K562 (cell line): ENCODE results near the gene VPS13C. TPM values are rescaled to one million over a fixed set of nuclear protein-coding genes. Genes with fewer than 3 reads are reported as not detected.

ENCODE experiments used
- ATAC-seq: fragments of 200-7000 bp; cut with Tn5 transposase; 3 replicates; pipeline ENCODE4 v1.9.1; 2020; ENCODE audit warnings: moderate library complexity
- BruUV-seq: library from RNA; stranded (reverse); fragments of 400-500 nt; replicated peaks from 2 replicates; lab custom pipeline; 2021; lab: Mats Ljungman, UMichigan
- CTCF ChIA-PET: fragments of 300-600 bp; formaldehyde crosslinking; extraction: SDS; loops from one replicate; lab custom pipeline; 2021; ENCODE audit warnings: low intra/inter-chr PET ratio; lab: Yijun Ruan, JAX
- POLR2A ChIA-PET: fragments of 300-600, 350-650 bp; sonication (Branson Sonifier 250); formaldehyde crosslinking; extraction: SDS; loops from one replicate; lab custom pipeline; 2021; ENCODE audit warnings: antibody characterized with exemption, inconsistent platforms; lab: Yijun Ruan, JAX
- DNase-seq, 4 experiments: peaks; one replicate each; pipeline versions ENCODE4 v3.0.0 to v3.0.0-alpha.2; 2011 to 2018; ENCODE audit warnings: low spot score in 3 of 4, mixed read lengths in 3 of 4; ENCODE audit errors: extremely low read depth in 1 of 4
- FAIRE-seq: peaks from 2 replicates; lab custom pipeline; 2011; peaks lifted over from hg19 to GRCh38; lab: Jason Lieb, UNC
- H2AFZ ChIP-seq: 2 replicates; pipeline ENCODE4 v1.6.0; 2011; ENCODE audit warnings: low read depth, low read length, control low read depth, inconsistent platforms
- H3K27ac ChIP-seq: fragments of 200-600 bp; 3 replicates; pipeline ENCODE4 v1.8.0; 2011; ENCODE audit warnings: low read depth, mild to moderate bottlenecking, control low read depth, inconsistent platforms, low read length, moderate library complexity, mixed read lengths; ENCODE audit errors: extremely low read depth
- H3K27me3 ChIP-seq, 2 experiments: fragments of 300-600 bp in 1 of 2; 2 replicates in 1 of 2; 3 replicates in 1 of 2; pipeline versions ENCODE4 v1.6.0 to v1.8.0; 2011; ENCODE audit warnings: inconsistent platforms in 2 of 2, low read length in 2 of 2, mild to moderate bottlenecking in 1 of 2, mixed read lengths in 1 of 2, moderate library complexity in 1 of 2; ENCODE audit not compliant: control insufficient read depth in 2 of 2, insufficient read depth in 2 of 2
- H3K36me3 ChIP-seq: fragments of 300-600 bp; 3 replicates; pipeline ENCODE4 v1.8.0; 2011; ENCODE audit warnings: mild to moderate bottlenecking, low read length, inconsistent platforms; ENCODE audit not compliant: control insufficient read depth, insufficient read depth
- H3K4me1 ChIP-seq, 2 experiments: fragments of 200-600 bp in 1 of 2; replicated peaks in 1 of 2; 2 replicates in 1 of 2; 3 replicates in 1 of 2; pipeline versions ENCODE4 v1.5.1 to v1.8.0; 2011; ENCODE audit warnings: inconsistent platforms in 2 of 2, low read length in 2 of 2, mild to moderate bottlenecking in 1 of 2, mixed read lengths in 1 of 2, moderate library complexity in 1 of 2; ENCODE audit not compliant: control insufficient read depth in 2 of 2, insufficient read depth in 2 of 2
- H3K4me2 ChIP-seq: 2 replicates; pipeline ENCODE4 v1.6.1; 2011; ENCODE audit warnings: low read length, control low read depth, inconsistent platforms, mixed read lengths; ENCODE audit not compliant: insufficient read depth
- H3K4me3 ChIP-seq: fragments of 200-600 bp; sonication (generic), shearing (Covaris generic); 2 replicates; pipeline ENCODE4 v1.5.1; 2016; ENCODE audit warnings: control low read depth, inconsistent platforms
- H3K79me2 ChIP-seq: fragments of 200-600 bp; 3 replicates; pipeline ENCODE4 v1.8.0; 2011; ENCODE audit warnings: low read length, inconsistent platforms; ENCODE audit not compliant: control insufficient read depth, insufficient read depth
- H3K9ac ChIP-seq, 2 experiments: 2 replicates each; pipeline versions ENCODE4 v1.6.0 to v1.6.1; 2011; ENCODE audit warnings: low read depth in 2 of 2, low read length in 2 of 2, control low read depth in 1 of 2, inconsistent platforms in 1 of 2, mild to moderate bottlenecking in 1 of 2, mixed read lengths in 1 of 2; ENCODE audit not compliant: insufficient read depth in 1 of 2
- H3K9me1 ChIP-seq: one replicate; pipeline ENCODE4 v1.6.0; 2011; ENCODE audit warnings: inconsistent platforms, mild to moderate bottlenecking, low read length, moderate library complexity; ENCODE audit not compliant: control insufficient read depth, insufficient read depth
- H3K9me3 ChIP-seq: replicated peaks from 2 replicates; pipeline ENCODE4 v1.5.1; 2011; ENCODE audit warnings: low read depth, low read length, inconsistent platforms; ENCODE audit not compliant: control insufficient read depth, insufficient read depth
- H4K20me1 ChIP-seq: replicated peaks from 2 replicates; pipeline ENCODE4 v1.6.1; 2011; ENCODE audit warnings: low read length, inconsistent platforms, mixed read lengths; ENCODE audit not compliant: control insufficient read depth, insufficient read depth
- ADNP ChIP-seq: fragments of 200-800 bp; sonication (Bioruptor generic); IDR thresholded peaks from 2 replicates; pipeline ENCODE4 v1.6.1; 2016; ENCODE audit warnings: missing genetic modification characterization, missing compliant biosample characterization
- ARID1B ChIP-seq: fragments of 450-650 bp; IDR thresholded peaks from 2 replicates; pipeline ENCODE4 v1.6.1; 2016; ENCODE audit warnings: antibody characterized with exemption, mild to moderate bottlenecking, inconsistent platforms
- BRF2 ChIP-seq: IDR thresholded peaks from 3 replicates; pipeline ENCODE4 v1.6.1; 2011; ENCODE audit warnings: borderline replicate concordance, mild to moderate bottlenecking; ENCODE audit not compliant: insufficient read length, insufficient read depth
- CEBPB ChIP-seq: fragments of 450-650 bp; IDR thresholded peaks from 2 replicates; pipeline ENCODE4 v1.6.1; 2016; ENCODE audit warnings: missing genetic modification characterization, missing compliant biosample characterization
- CGGBP1 ChIP-seq: fragments of 250-450 bp; sonication (Bioruptor Pico); IDR thresholded peaks from 2 replicates; pipeline ENCODE4 v1.9.0; 2021; ENCODE audit warnings: mild to moderate bottlenecking
- CHAMP1 ChIP-seq: fragments of 450-650 bp; IDR thresholded peaks from 2 replicates; pipeline ENCODE4 v1.6.1; 2016; ENCODE audit warnings: mild to moderate bottlenecking
- CSDE1 ChIP-seq, 2 experiments: fragments of 450-650 bp; IDR thresholded peaks; 2 replicates each; pipeline ENCODE4 v1.6.1; 2016; ENCODE audit warnings: mild to moderate bottlenecking in 1 of 2
- MTF1 ChIP-seq: fragments of 250-450 bp; sonication (Bioruptor Pico); IDR thresholded peaks from 2 replicates; pipeline ENCODE4 v1.9.0; 2021; ENCODE audit warnings: moderate library complexity, mild to moderate bottlenecking, inconsistent platforms, borderline replicate concordance
- NR2C2 ChIP-seq, 2 experiments: fragments of 200-800 bp in 1 of 2; sonication (Bioruptor generic) in 1 of 2; sonication (generic) in 1 of 2; formaldehyde crosslinking in 1 of 2; IDR thresholded peaks; 2 replicates each; pipeline versions ENCODE4 v1.6.1 to v1.8.0; 2016 to 2022; ENCODE audit warnings: mild to moderate bottlenecking in 1 of 2, missing compliant biosample characterization in 1 of 2, missing genetic modification characterization in 1 of 2, missing genetic modification reagents in 1 of 2
- SMARCE1 ChIP-seq: fragments of 450-650 bp; IDR thresholded peaks from 2 replicates; pipeline ENCODE4 v1.7.1; 2016; ENCODE audit warnings: mild to moderate bottlenecking
- TCF7L2 ChIP-seq: fragments of 150-350 bp; IDR thresholded peaks from 2 replicates; pipeline ENCODE4 v1.6.1; 2016; ENCODE audit warnings: low read depth, mild to moderate bottlenecking, low read length, moderate library complexity
- ZNF212 ChIP-seq: fragments of 450-650 bp; formaldehyde crosslinking; IDR thresholded peaks from 2 replicates; pipeline ENCODE4 v1.4.0; 2020; ENCODE audit warnings: mild to moderate bottlenecking
- ZNF764 ChIP-seq: fragments of 250-450 bp; sonication (Bioruptor Pico); IDR thresholded peaks from 2 replicates; pipeline ENCODE4 v1.4.0; 2020; ENCODE audit warnings: low read depth, mild to moderate bottlenecking, moderate library complexity
- WGBS: fragments of 100-300 bp; shearing (Covaris generic); methylation state at CpG from one replicate; pipeline ENCODE4 v1.1.6; 2016; ENCODE audit warnings: low coverage, mixed read lengths; ENCODE audit not compliant: insufficient coverage; ENCODE audit errors: missing lambda C conversion rate; 5-methylcytosine and 5-hydroxymethylcytosine counted together
- in situ Hi-C: fragments of 300-500 bp; cut with MboI; formaldehyde crosslinking; loops from 4 replicates; pipeline ENCODE4 v1.15.0; 2018; ENCODE audit warnings: inconsistent platforms, mixed read lengths
- intact Hi-C: fragments of 100-400 bp; cut with micrococcal nuclease; formaldehyde crosslinking; loops from 2 replicates; pipeline ENCODE4 v1.14.2; 2022
- polyA plus RNA-seq, 8 experiments: library from polyadenylated mRNA; depleted of rRNA in 4 of 8; stranded (reverse) in 5 of 8; unstranded in 3 of 8; fragments of >200 nt; fragmentation: Nextera tagmentation in 2 of 8; fragmentation: Illumina TruSeq in 1 of 8; extraction: Ambion mirVana in 2 of 8; extraction: Trizol in 1 of 8; gene quantifications; 2 replicates each; pipeline versions ENCODE4 v1.2.1 to v1.2.3, GENCODE V29; 2011 to 2014; ENCODE audit warnings: inconsistent platforms in 1 of 8, missing spikeins in 1 of 8
- total RNA-seq, 7 experiments: library from RNA; depleted of rRNA in 6 of 7; stranded (reverse); fragments of >200 nt in 6 of 7; fragmentation: Illumina TruSeq in 2 of 7; extraction: Trizol in 2 of 7; gene quantifications; 2 replicates each; pipeline versions ENCODE4 v1.2.1 to v1.2.3, GENCODE V29; 2011 to 2021; ENCODE audit warnings: low replicate concordance in 1 of 7

The VPS13C gene
- total and polyA plus RNA-seq, 9 of the 15 experiments (the other 6 are each of a cell fraction or from before 2014, with no cell fraction given): 5.2 to 32.3 (median 15.7) TPM

- DNase-seq: no peak
- Histone ChIP-seq H3K9me1 (no peaks in the 10 kb centered on the region), H3K4me3 (no peak overlapping the region), H3K36me3 (no peaks in the 10 kb centered on the region), H3K27ac (no peak overlapping the region)
- no peak for ATAC-seq
- no TSS peak for BruUV-seq
- WGBS: 1% methylated on average over 7 of the region's 7 CpGs
- no peak for TF ChIP-seq SMARCE1
- TF ChIP-seq CEBPB (tag): no peak
- TF ChIP-seq NR2C2 (CRISPR knock-in tag; IDR thresholded peaks at IDR 0.05): no peak
- no peak for TF ChIP-seq NR2C2 (tag; IDR thresholded peaks at IDR 0.05)
- no peak for TF ChIP-seq ZNF212 (CRISPR knock-in tag)
- no peak for TF ChIP-seq CHAMP1
- TF ChIP-seq BRF2: no peak
- TF ChIP-seq CGGBP1 (CRISPR knock-in tag): no peak
- no peak for TF ChIP-seq CSDE1 (IDR thresholded peaks at IDR 0.05)
- no peak for TF ChIP-seq ARID1B
- TF ChIP-seq ADNP (tag): no peak
- TF ChIP-seq MTF1: no peak
- no peak for TF ChIP-seq TCF7L2
- no peak for TF ChIP-seq ZNF764
- TF ChIP-seq, all 486 proteins: peak for 0
- in situ Hi-C loops: no loop called here
- ChIA-PET POLR2A (interaction anchor here (0.6 to 0.7 kb wide), 2 partner anchors 150 to 367 kb away, joined by 4 read pairs; no protein-coding TSS in a partner anchor), CTCF (no interaction called here)
- Histone ChIP-seq H2AFZ (no peak overlapping the region), H4K20me1 (no peaks in the 10 kb centered on the region; the same call in 1 of the 2 replicates), H3K79me2 (no peaks in the 10 kb centered on the region), H3K4me2 (no peak overlapping the region), H3K9ac (no peak overlapping the region; a peak in 1 of 4 replicates), H3K9me3 (no peaks in the 10 kb centered on the region), H3K27me3 (peaks cover 8 to 47% of the 10 kb centered on the region in 2 experiments; a peak in 4 of 5 replicates), H3K4me1 (no peaks in the 10 kb centered on the region)
- FAIRE-seq: no peak
- intact Hi-C loops: no loop called here
Measured at GRCh38 chr15:61829514-61829889, 230.7 kb downstream of the VPS13C start.
